NT2/D1 (cell line): Measurements from ENCODE around the gene POLR3K.

Experiments
- DNase-seq: peaks from one replicate; pipeline ENCODE4 v3.0.0-alpha.2; 2011; ENCODE audit warnings: low read depth, low spot score
- H3K27me3 ChIP-seq: 2 replicates; pipeline ENCODE4 v1.6.0; 2011; ENCODE audit warnings: mild to moderate bottlenecking; ENCODE audit not compliant: insufficient read length, insufficient read depth
- H3K36me3 ChIP-seq: 2 replicates; pipeline ENCODE4 v1.6.1; 2011; ENCODE audit warnings: mild to moderate bottlenecking, low read length, mixed read lengths; ENCODE audit not compliant: insufficient read depth, insufficient read length
- H3K4me1 ChIP-seq: 2 replicates; pipeline ENCODE4 v1.5.1; 2011; ENCODE audit not compliant: insufficient read depth, insufficient read length
- H3K4me3 ChIP-seq: 2 replicates; pipeline ENCODE4 v1.5.1; 2011; ENCODE audit warnings: low read depth; ENCODE audit not compliant: insufficient read length
- H3K9ac ChIP-seq: 2 replicates; pipeline ENCODE4 v1.6.0; 2011; ENCODE audit warnings: low read depth; ENCODE audit not compliant: insufficient read length
- H3K9me3 ChIP-seq: 2 replicates; pipeline ENCODE4 v1.5.1; 2011; ENCODE audit warnings: mild to moderate bottlenecking, low read length; ENCODE audit not compliant: insufficient read depth
- SUZ12 ChIP-seq: IDR thresholded peaks from 2 replicates; pipeline ENCODE4 v1.6.1; 2011; ENCODE audit not compliant: insufficient read length, insufficient read depth; ENCODE audit errors: extremely low read depth
- YY1 ChIP-seq: IDR thresholded peaks from 2 replicates; pipeline ENCODE4 v1.6.1; 2011; ENCODE audit not compliant: insufficient read length, insufficient read depth
- ZNF274 ChIP-seq: IDR thresholded peaks from 2 replicates; pipeline ENCODE4 v1.6.1; 2011; ENCODE audit warnings: mild to moderate bottlenecking, low read depth, low read length

POLR3K gene

DNA sequence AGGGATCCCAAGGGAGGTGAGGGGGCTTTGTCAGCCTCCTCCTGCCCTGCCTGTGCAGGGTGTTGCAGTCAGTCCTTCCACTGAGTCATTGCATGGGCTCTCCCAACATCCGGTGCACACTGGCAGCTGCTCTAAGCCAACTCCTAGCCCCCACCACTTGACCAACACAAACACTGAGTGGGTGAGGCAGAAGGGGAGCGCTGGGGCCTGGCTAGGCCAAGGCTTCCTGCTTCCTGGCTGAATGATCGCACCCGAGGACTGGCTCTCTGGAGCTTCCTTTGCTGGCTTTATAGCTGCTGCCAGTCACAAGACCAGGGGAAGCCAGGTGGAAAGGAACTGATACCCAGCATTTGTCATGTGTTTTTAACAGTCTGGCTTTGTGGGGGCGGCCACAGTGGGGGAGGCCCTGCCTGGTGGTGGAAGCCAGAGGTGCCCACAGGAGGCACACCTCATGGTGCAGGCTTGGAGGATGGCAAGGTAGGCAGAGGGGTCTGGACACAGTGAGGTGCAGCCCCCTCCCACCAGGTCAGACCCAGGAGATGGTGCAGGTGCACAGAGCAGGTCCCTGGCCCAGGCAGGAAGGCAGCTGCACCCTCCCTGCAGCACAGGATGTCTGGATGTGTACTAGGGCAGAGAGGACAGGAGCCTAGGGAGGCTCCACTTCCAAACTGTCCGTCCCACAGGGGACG lies 31.5 kb upstream of the POLR3K start:
- no peak for TF ChIP-seq YY1
- TF ChIP-seq SUZ12 = no peak
- TF ChIP-seq ZNF274 = no peak
- H3K9ac ChIP-seq = no peak overlapping the region
- H3K4me3 ChIP-seq = no peak overlapping the region
- H3K9me3 ChIP-seq = no peaks in the 10 kb centered on the region
- no peak for DNase-seq
- peaks cover 12% of the 10 kb centered on the region for H3K4me1 ChIP-seq
- H3K27me3 ChIP-seq = no peaks in the 10 kb centered on the region
- peaks cover 82% of the 10 kb centered on the region for H3K36me3 ChIP-seq

DNA sequence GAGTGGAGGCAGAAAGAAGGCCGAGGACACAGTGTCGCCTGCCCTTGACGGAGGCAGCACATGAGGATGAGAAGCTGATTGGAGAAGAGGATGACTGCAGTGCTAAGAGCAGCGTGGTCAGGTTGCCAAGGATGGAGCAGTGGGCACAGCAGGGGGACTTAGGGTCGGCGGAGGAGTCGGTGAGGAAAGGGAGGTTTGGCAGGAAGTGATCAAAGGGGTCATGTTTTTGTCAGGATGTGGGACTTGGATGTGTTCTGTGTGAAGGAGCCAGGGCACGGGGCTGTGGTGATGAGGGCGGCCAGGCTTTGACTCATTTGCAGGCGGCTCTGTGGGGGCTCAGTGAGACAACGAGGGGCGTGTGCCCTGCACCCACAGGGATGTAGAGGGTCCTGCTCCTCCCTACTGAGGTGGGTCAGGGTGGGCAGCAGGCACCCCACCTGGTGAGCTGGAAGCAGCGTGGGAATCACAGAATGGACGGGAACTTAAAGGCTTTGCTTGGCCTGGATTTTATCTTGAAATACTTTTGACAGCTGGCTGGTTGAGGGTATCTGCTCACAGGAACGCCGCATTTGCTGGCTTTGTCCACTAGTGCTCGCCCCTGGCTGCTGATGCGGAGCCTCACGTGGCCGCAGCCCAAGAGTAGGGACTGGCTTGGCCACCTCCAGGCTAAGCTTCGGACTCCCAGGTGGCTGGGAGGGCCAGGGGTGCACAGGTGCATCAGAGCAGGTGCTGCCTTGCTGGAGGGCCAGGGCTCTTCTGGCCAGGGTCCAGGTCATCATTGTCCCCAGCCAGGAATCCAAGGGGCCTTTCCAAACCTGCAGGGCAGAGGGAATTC lies 30.6 kb upstream of the POLR3K start:
- Histone ChIP-seq H3K4me1 (peaks cover 13% of the 10 kb centered on the region), H3K4me3 (no peak overlapping the region), H3K9ac (no peak overlapping the region), H3K27me3 (no peaks in the 10 kb centered on the region), H3K9me3 (no peaks in the 10 kb centered on the region), H3K36me3 (peaks cover 82% of the 10 kb centered on the region)
- TF ChIP-seq SUZ12 = no peak
- TF ChIP-seq ZNF274 = no peak
- no peak for TF ChIP-seq YY1
- DNase-seq = no peak

DNA sequence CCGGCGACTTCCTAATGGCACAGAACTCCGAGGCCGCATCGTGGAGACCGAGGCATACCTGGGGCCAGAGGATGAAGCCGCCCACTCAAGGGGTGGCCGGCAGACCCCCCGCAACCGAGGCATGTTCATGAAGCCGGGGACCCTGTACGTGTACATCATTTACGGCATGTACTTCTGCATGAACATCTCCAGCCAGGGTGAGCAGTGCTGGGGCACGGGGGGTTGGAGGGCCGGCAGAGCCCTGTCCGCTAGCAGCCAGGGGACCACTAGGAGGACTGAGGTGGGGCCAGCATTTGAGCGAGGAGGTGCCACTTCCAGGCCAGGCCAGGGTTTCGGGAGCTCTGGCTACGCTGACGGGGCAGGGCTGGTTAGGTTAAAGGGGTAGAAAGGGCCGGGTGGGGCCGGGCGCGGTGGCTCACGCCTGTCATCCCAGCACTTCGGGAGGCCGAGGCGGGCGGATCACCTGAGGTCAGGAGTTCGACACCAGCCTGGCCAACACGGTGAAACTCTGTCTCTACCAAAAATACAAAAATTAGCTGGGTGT lies 29.7 kb upstream of the POLR3K start:
- peaks cover 77% of the 10 kb centered on the region for H3K36me3 ChIP-seq
- H3K9ac ChIP-seq = no peak overlapping the region
- H3K9me3 ChIP-seq = no peaks in the 10 kb centered on the region
- no peak for DNase-seq
- H3K4me3 ChIP-seq = no peak overlapping the region
- H3K4me1 ChIP-seq = peaks cover 18% of the 10 kb centered on the region
- TF ChIP-seq SUZ12 = no peak
- TF ChIP-seq ZNF274 = no peak
- no peak for TF ChIP-seq YY1
- H3K27me3 ChIP-seq = peaks cover 4% of the 10 kb centered on the region

DNA sequence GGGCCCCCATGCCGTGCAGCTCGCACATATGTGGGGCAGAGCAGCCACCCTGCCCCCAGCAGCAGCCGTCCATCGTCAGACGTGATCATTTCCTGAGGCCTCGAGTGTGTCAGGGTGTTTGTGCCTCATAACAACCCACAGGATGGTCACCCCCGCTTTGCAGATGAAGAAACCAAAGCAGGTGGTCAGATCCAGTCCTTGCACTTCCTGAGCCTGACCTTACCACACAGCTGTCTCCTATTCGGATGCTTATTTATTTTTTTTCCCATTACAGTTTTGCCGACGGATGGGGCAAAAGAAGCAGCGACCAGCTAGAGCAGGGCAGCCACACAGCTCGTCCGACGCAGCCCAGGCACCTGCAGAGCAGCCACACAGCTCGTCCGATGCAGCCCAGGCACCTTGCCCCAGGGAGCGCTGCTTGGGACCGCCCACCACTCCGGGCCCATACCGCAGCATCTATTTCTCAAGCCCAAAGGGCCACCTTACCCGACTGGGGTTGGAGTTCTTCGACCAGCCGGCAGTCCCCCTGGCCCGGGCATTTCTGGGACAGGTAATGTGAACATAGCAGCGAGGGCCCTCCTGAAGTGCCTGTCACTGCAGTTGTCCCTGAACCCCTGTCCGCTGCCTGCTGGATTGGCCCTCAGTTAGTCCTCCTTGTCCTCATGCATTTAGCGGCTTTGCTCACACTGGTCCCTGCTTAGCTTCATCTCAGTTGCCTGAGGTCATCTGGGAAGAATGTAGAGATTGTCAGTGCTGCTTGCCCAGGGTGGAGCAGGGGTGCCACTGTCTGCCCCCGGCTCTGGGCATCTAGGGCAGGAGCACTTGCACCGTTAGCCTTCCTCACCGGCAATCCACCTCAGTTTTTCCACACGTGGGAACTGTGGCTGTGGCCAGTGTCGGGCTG lies 26.0 kb upstream of the POLR3K start:
- H3K9me3 ChIP-seq = no peaks in the 10 kb centered on the region
- peaks cover 42% of the 10 kb centered on the region for H3K4me1 ChIP-seq
- peak overlapping the region; percentile 85 for H3K4me3 ChIP-seq
- H3K27me3 ChIP-seq = peaks cover 4% of the 10 kb centered on the region
- TF ChIP-seq YY1 (no peak), SUZ12 (no peak), ZNF274 (no peak)
- H3K9ac ChIP-seq = peak overlapping the region; percentile 97
- DNase-seq = no peak
- peaks cover 44% of the 10 kb centered on the region for H3K36me3 ChIP-seq

DNA sequence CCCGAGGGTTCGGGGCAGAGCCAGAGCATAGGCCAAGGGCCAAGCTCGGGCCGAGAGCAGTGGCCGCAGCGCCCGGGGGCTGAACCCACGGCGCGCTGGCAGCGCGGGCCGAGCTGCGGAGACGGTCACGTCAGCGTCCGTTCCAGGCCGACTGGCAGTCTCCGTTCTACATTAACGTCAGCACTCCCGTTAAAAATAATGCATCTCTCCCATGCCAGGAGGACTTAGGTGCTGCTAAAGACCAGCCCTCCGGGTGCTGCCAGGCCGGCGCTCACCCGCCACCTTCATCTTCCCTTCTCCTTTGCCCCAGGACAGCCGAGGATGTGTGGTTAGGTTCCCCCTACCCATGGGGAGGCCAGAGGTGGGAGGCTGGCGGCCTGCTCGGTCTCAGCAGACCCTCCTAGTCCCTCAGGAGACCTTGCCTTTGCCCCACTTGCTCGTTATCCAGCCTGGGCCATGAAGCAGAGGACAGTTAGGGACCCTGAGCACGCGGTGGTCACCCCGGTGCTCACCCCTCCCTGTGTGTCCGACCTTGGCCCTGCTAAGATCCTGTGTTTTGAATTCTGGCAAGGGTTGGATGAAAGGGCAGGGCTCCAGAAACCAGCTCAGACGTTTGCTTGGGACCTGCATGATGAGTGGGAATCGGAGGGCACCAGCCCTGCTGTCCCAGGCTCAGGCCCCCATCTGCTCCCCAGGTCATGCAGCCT lies 25.2 kb upstream of the POLR3K start:
- Histone ChIP-seq H3K9me3 (no peaks in the 10 kb centered on the region), H3K4me3 (peak overlapping the region; percentile 85), H3K36me3 (peaks cover 36% of the 10 kb centered on the region), H3K27me3 (peaks cover 4% of the 10 kb centered on the region), H3K9ac (peak overlapping the region; percentile 97), H3K4me1 (peaks cover 48% of the 10 kb centered on the region)
- DNase-seq = no peak
- TF ChIP-seq SUZ12 (no peak), ZNF274 (no peak), YY1 (no peak)

DNA sequence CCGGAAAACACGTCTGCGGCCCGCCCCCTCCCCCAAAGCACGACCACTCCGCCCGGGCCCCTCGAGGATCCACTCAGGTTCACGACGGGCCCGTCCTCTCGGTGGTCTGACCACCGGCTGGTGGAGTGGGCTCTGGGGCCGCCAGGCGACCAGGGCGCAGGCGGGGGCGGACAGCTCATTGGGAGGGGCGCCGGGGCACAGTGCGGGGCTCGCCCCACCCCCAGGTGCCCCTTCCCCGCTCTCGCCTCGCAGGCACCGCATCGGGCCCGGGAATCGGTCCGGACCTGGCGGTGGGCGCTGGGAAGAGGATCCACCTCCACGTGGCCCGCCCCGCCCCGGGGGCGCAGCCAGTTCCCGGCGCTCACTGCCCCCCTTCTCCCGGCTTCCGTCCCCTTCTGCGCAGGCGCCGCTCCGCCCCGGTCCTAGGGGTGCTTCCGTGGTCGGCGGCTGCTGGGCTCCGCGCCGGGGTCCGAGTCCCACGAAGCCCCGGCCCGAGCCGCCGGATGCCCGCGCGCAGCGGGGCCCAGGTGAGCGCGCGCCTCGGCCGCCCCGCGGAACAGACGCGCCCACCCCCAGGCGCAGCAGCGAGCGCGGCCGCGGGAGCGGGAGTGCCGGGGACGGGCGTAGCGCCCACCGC lies 24.5 kb upstream of the POLR3K start, which contains the start of gene MPG:
Gene MPG, plus strand, starts transcription at position 419 of the 637 bp plus-strand sequence. Its CDS starts 85 bp downstream, at position 504.
- Histone ChIP-seq H3K36me3 (peaks cover 32% of the 10 kb centered on the region), H3K27me3 (peaks cover 4% of the 10 kb centered on the region), H3K9ac (peak within 1 kb of the TSS; percentile 97), H3K4me1 (peaks cover 55% of the 10 kb centered on the region), H3K9me3 (no peaks in the 10 kb centered on the region), H3K4me3 (peak within 1 kb of the TSS; percentile 85)
- no peak for DNase-seq
- TF ChIP-seq SUZ12 (no peak), YY1 (no peak), ZNF274 (no peak)
